ENCODE results near the gene ACP3.

DNA sequence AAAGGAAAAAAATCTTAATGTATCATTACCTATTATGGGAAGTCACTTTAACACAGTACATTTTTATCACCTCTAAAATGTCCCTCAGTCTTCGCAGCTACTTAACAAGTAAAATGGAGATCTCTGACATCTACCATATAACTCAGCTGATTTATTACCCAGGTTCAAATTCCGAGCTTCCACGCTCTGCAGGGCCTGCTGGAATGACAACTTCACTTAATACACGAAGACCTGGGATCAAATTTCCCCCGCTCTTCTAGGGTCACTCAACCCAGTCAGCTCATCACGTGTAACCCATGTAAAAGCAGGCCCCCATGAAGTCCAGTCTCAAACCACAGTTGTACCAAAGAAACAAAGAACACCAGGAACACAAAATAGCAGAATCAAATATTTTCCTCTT is 44.2 kb upstream of the ACP3 start:
- TF ChIP-seq POLR2A (IDR thresholded peaks at IDR 0.05) = no peak
- TF ChIP-seq, protein P1, sequence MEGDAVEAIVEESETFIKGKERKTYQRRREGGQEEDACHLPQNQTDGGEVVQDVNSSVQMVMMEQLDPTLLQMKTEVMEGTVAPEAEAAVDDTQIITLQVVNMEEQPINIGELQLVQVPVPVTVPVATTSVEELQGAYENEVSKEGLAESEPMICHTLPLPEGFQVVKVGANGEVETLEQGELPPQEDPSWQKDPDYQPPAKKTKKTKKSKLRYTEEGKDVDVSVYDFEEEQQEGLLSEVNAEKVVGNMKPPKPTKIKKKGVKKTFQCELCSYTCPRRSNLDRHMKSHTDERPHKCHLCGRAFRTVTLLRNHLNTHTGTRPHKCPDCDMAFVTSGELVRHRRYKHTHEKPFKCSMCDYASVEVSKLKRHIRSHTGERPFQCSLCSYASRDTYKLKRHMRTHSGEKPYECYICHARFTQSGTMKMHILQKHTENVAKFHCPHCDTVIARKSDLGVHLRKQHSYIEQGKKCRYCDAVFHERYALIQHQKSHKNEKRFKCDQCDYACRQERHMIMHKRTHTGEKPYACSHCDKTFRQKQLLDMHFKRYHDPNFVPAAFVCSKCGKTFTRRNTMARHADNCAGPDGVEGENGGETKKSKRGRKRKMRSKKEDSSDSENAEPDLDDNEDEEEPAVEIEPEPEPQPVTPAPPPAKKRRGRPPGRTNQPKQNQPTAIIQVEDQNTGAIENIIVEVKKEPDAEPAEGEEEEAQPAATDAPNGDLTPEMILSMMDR (IDR thresholded peaks at IDR 0.05) = no peak
